Stimulated activated CD4-positive, alpha-beta T cell treated with anti-CD3 and anti-CD28 coated beads, Interleukin-1b, Interleukin-23, amount 100 ng/mL, for 4 hours (primary cell): ENCODE data around the gene RNF187.

Experiments
- DNase-seq, 2 donors: peaks; one replicate each; pipeline ENCODE4 v3.0.0-alpha.2; 2020; ENCODE audit warnings: low read depth in 2 of 2

Gene RNF187

GRCh38 chr1:228487336-228488124 lies at the start of gene RNF187:
TSS of gene RNF187 (plus strand) at chr1:228487382.
- peak; percentile 73 to 85 for DNase-seq

DNA sequence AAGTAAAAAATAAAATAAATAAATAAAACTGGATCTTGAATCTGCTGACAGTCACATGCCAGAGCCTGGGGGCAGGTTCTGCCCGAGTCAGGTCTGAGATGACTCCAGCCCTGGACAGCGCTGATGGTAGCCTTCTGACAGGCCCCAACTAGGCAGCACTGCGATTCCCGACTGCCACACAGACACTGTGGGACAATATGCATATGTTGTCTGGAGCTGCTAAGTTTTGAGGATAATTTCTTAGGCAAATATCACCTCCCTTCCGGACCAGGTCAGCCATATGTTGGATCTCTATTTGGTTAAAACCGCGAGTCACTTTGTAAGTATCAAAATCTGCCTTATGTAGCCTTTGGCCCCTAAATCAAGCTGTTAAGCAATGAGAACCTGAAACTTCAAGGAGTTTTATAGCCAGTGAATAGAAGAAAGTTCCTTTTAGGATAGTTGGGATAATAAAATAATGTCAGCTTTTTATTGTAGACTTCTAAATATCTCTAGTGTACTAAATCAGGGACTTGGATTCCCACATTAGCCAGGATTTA lies 49.7 kb upstream of the RNF187 start:
- DNase-seq, result no peak

DNA sequence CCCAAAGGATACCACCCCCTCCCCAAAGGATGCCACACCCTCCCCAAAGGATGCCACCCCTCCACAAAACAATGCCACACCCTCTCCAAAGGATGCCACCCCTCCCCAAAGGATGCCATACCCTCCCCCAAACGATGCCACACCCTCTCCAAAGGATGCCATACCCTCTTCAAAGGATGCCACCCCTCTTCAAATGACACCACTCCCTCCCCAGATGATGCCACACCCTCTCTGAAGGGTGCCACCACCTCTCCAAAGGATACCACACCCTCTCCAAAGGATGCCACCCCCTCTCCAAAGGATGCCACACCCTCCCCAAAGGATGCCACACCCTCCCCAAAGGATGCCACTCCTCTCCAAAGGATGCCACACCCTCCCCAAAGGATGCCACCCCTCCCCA lies 48.9 kb upstream of the RNF187 start:
- DNase-seq, result no peak

DNA sequence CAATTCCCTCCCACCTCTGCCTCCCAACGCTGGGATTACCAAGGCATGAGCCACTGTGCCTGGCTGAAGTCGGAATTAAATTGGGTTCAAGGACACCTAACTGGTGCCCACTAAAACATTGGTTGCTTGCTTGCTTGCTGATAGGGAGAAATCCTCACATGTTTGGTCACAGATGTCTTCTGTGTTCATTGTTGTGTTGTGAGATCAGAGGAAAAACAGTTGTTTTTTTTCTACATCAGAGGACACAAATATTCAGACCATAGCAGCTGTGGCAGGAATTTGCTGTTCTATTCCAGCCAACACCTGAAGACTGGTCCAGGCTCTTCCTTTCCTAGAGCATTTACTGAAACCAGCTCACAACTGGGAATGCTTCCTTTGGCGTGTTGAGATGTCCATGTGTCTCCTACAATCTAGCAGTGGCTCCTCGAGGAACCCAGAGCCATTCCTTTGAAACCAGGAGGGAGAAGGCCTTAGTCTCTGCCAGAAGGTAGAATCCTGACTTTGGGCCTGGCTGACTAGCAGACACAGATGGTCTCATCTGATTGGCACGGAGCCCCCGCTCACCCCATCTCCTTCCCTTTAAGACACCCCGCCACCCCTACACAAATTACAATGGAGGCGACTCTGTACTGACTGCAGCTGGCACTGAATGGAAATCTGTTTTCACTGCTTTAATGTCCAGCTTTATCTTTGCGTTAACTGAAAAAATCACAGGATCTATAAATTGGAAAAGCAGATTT lies 46.3 kb upstream of the RNF187 start:
- DNase-seq, result no peak

DNA sequence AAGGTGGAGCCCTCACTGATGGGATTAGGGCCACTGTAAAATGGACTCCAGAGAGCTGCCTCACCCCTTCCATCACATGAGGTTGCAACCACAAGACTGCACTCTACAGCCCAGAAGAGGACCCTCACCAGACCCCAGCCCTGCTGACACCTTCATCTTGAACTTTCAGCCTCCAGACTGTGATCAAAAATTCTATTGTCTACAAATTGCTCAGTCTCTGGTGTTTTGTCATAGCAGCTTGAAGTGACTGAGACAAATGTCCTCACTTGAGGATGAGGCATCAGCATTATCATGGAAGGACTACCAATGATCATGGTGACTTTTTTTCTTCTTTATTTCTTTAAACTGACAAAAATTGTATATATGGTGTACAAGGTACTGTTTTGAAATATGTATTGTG lies 43.8 kb upstream of the RNF187 start:
- no peak for DNase-seq

- DNase-seq, result no peak
These were observed 41.7 kb upstream of the RNF187 start for GRCh38 chr1:228445490-228445842.

GRCh38 chr1:228445843-228446650 lies 41.1 kb upstream of the RNF187 start:
- DNase-seq, result peak in 1 of 2 donors; percentile 19

DNA sequence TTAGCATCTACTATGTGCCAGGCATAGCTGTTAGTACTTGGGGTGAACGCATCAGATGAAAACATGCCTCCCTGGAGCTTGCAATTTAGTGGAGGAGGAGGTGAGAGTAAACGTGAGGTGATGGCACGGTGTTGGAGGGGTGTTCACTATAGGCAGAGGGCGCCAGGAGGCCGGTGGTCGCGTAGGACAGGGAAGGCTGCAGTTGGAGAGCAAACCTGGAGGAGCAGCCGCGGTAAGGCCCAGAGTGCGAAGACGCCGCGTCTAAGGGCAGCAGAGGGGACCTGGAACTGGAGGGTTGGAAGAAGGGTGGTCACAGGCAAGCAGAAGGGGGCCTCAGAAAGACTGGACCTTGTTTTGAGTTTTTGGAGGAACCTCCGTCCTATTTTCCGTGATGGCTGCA lies 40.3 kb upstream of the RNF187 start:
- no peak for DNase-seq

DNA sequence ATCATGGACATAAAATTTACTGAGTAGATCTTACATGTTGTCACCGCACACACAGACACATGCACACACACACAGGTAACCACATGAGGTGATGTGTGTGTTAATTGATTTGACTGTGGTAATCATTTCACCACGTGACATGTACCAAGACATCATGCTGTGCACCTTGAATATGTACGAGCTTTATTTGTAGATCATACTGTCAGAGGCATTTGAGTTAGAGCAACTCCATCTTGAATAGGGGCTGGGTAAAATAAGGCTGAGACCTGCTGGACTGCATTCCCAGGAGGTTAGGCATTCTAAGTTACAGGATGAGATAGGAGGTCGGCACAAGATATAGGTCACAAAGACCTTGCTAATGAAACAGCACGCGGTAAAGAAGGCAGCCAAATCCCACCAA lies 38.8 kb upstream of the RNF187 start:
- no peak for DNase-seq

DNA sequence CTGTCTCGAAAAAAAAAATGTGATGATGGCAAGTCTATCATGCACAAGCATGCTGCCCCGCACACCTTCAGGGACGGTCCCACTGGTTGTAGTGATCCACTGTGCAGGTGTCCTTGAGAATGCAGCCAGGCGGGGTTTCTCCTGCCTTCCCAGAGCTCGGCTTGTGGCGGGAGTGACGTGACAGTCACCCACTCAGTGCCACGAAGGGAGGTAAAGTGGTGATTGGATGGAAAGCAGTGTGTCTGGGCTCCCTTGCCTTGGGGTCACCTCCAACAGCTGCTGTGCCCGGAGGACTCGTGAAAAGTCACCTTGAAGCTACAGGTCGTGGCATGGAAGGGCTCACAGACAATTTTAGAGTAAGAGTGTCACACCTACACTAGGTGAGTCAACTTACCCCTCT lies 37.0 kb upstream of the RNF187 start:
- DNase-seq, result no peak

DNA sequence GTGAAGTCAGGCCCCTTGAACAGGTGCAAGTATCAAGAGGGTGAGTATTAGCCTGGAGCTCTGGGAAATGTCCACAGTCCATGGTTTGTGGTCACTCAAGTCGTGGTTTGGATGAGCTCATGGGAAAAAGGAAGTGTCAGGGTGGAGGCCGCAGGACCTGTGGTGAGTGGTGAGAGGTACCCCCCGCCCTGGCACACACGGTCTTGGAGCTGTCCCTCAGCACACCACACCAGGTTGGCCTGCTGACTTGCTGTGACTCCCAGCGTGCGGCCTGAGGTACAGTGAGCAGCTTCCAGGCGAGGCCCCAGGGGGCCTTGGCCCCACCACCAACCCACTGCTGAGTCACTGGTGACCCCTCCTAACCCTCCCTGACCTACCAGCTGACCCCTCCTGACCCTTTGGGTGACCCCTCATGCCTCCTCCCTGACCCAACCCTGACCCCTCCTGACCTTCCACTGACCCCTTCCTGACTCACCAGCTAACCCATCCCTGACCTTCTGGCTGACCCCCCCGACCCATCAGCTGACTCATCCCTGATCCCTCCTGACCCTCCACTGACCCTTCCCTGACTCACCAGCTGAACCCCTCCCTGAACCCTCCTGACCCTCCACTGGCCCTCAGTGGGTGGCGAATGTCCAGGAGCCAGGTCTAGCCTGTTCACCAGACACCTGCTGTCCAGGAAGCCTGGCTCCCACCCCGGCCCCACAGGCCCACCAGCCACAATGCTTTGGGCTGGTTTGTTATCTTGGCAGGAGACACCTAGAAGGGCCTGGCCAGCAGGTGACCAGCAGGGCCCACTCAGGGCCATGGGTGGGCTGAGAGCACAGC lies 34.8 kb upstream of the RNF187 start:
- no peak for DNase-seq

GRCh38 chr1:228453022-228453560 lies 34.1 kb upstream of the RNF187 start:
- DNase-seq, result no peak

DNA sequence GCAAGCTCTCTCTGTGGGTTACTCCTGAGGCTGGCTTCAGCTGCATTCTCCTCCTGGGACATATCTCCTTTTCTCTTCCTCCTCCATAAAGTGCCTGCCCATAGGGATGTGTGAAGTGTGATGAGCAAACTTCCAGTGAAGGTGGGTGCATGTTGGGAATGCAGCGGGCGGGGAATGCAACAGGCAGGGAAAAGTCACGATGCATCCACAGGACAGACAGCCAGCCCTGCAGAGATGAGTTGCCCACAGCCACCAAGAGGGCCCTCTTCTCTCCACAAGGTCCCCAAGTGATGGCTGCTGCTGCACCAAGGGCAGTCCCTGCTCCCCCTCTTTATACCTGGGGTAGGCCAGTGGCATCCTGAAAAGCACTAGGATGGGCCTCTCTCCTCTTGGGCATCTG lies 33.6 kb upstream of the RNF187 start:
- no peak for DNase-seq

DNA sequence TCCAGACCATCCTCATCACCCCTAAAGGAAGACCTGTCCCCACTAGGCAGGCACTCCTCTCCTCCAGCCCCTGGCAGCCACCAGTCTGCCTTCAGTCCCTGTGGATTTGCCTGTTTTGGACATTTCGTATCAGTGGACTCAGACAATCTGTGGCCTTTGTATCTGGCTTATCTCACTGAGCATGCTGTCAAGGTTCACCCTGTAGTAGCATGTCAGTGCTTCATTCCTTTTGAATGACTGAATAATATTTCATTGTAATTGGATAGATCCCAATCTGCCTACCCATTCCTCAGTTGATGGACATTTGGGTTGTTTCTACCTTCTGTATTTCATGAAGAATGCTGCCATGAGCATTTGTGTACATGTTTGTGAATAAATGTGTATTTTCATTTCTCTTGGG lies 32.9 kb upstream of the RNF187 start:
- no peak for DNase-seq

- DNase-seq, result no peak
These were observed 31.5 kb upstream of the RNF187 start for GRCh38 chr1:228455715-228456114.

- DNase-seq, result no peak
These were observed 30.7 kb upstream of the RNF187 start for GRCh38 chr1:228456252-228457016.

DNA sequence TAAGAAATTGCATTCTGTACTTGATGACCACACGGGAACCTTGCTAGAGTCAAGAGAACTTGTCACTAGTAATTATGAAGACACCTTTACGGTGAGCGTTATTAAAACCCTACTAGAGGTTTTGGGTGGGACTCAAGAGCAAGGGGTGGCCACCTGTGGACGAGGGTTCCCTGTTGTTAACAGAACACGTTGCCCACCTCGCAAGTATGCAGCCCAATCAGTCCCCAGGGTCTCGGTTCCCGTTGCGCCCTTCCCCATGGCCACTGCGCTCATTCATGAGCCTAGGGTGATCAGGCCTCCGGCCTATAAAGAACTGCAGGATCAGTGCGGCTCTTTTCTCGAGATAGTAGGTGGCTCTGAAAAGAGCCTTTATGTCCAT lies 30.2 kb upstream of the RNF187 start:
- DNase-seq, result no peak

GRCh38 chr1:228457396-228458176 lies 29.6 kb upstream of the RNF187 start:
- DNase-seq, result peak; percentile 69 to 76
